ENCODE data around the gene PPHLN1. TPM values are rescaled to one million over a fixed set of nuclear protein-coding genes. Genes with fewer than 3 reads are reported as not detected.
A peak's percentile ranks its signal among the peaks of the same experiment; 100 is the strongest.

Gene PPHLN1
- total RNA-seq, 1 donor from 2014 or later = 106 TPM

DNA sequence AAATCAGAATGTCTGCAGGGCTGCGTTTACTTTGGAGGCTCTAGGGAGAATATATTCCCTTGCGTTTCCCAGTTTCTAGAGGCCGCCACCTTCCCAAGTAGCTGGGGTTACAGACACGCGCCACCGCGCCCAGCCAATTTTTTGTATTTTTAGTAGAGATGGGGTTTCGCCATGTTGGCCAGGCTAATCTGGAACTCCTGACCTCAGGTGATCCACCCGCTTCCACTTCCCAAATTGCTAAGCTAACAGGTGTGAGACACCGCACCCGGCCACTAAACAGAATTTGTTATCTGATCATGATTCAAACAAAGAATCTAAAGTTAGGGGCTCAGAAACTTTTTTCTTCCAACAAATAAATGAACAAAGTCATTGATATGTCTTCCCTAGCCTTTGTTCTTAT, 114.6 kb downstream of the PPHLN1 start:
- no peak for DNase-seq (ENCODE audit: low read depth)

DNA sequence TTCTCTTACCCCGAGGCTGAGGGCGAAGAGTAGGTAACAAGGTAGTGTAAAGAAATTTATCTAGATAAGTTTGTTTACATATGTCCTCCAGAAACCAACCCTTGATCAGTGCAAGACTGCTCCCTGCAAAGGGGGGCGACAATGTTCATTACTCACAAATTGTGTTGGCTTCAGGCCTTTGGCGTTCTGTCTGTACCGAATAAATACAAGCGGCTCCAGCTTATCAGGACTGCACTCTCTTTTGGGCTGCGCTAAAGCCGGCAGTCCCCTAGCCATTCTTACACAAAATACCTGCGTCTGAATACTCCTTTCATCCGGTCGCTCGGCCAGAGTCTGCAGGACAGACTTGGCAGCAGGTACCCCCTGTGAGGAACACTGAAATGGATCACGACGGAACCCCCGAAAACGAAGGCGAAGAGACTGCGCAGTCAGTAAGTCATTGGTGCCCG, 116.4 kb downstream of the PPHLN1 start:
- no peak for DNase-seq (ENCODE audit: low read depth)

DNA sequence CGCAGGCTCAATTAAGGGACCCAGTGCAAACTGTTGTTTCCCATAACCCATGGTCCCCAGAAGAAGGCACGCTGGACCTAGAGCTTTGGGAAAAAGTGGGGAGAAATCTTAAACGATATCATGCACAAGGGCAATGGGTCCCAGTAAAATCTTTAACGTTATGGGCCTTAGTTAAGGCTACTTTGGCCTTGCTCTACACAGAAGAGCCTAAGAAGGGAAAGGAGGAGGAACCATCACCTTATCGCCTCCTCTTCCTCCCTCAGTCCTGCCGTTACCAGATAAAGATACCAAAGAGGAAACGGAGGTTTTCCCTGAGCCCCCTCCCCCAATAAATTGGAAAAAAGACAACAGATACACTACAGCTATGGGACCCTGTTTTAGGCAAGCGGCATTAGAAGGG, 116.9 kb downstream of the PPHLN1 start:
- DNase-seq (ENCODE audit: low read depth) = no peak

DNA sequence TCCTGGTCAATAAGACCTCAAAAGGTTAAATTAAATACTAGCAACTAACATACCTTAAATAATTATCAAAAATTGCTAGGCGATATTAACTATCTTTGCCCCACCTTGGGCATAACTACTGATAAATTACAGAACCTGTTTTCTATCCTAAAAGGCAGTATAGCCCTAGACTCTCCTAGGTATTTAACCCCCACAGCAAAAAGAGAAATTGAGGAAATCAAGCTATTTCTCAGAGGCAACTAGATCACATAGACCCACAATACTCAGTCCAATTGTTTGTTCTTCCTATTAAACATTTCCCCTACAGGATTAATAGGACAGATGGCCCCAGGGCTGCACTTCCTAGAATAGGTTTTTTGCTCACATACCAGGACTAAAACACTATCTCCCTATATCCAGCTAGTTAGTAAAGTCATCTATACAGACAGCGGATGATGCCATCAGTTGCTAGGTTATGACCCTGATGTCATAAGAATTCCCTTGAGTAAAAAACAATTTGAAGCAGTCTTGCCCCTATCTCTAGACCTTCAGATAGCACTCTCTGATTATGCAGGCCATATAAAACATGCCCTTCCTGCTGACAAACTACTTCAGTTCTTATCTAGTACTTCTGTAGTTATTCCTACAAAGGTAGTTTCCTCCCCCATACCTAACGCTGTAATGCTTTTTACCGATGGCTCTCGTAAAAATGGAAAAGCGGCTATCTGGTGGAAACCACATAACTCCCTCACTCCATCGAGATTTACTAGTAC, 118.4 kb downstream of the PPHLN1 start:
- DNase-seq (ENCODE audit: low read depth) = no peak

DNA sequence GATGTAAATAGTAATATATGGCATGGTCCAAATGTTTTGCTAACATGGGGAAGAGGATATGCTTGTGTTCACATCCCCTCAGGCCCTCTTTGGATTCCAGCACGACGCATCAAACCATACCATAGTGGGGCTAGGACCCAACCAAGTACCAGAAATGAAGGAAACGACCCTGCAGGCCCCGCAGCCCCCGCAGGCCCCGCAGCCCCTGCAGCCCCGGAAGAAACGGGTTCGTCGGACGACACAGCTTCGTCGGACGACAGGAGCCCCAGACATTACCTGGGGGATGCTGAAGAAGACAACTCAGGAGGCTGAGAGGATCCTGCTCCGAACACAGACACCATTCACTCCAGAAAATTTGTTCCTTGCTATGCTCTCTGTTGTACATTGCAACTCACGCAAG, 119.9 kb downstream of the PPHLN1 start:
- no peak for DNase-seq (ENCODE audit: low read depth)

GRCh38 chr12:42446761-42447160, 120.8 kb downstream of the PPHLN1 start:
- DNase-seq (ENCODE audit: low read depth) = peak; percentile 83

- peak; percentile 66 for DNase-seq (ENCODE audit: low read depth)
Observed at GRCh38 chr12:42447371-42447786, 121.4 kb downstream of the PPHLN1 start.

GRCh38 chr12:42448841-42449240, 122.9 kb downstream of the PPHLN1 start:
- no peak for DNase-seq (ENCODE audit: low read depth)

- DNase-seq (ENCODE audit: low read depth) = peak; percentile 69
Observed at GRCh38 chr12:42450248-42450647, 124.3 kb downstream of the PPHLN1 start.

DNA sequence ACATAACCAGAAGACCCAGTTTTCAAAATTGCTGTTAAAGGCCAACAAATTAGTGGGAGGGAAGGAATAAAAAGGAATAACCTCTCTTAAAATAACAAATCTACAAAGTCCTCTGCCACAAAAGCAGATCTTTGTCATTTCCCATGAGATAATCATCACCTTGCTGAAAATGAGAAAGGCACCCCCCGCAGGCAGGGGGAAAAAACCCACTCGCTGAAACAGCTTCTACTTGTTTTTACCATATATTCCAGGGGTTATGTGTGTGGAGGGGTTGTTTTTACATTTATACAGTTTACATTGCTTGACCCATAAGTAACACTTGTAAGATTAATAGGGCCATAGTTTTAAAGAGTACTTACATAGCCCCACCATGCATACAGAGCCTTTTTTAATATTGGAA, 132.6 kb downstream of the PPHLN1 start:
- DNase-seq (ENCODE audit: low read depth) = no peak

DNA sequence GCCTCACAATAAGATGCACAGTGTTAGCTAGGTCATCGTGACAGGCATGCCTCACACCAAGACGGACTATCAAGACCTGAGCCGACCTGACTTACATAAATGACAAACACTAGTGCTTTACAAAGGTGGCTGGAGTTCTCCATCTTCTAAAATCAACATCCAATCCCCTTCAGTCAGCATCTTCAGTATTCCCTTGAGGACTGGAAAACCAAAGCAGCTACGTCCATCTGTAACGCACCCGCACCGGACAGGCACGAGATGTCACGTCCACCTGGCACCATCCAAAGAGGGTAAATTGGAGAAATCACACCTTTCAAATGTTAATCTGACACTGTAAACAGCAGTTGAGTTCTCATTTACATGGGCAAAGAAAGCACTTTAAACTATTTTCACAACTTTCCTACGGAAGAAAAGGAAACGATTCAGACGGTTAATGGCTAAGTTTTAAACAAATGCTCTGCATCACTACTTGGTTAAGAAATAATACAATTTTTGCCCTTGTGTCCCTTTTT, 133.4 kb downstream of the PPHLN1 start:
- DNase-seq (ENCODE audit: low read depth) = no peak

DNA sequence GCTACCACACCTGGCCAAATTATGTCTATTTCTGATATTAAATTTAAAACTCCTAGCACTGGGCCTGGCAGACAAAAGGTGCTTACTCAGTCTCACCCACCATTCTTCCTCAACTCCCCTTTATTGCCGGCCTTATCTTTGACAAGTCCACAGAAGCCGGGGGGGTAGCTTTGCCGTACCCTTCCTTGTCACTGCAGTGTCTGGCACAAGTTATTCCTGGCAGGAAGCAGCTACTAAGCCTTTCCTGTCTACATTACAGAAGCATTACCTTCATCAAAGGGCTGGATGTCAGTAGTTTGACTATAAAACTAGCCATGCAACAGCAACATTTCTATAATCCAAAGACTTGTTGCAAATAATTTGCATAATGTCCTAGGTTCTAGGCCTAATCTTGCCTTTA, 136.5 kb downstream of the PPHLN1 start:
- no peak for DNase-seq (ENCODE audit: low read depth)

DNA sequence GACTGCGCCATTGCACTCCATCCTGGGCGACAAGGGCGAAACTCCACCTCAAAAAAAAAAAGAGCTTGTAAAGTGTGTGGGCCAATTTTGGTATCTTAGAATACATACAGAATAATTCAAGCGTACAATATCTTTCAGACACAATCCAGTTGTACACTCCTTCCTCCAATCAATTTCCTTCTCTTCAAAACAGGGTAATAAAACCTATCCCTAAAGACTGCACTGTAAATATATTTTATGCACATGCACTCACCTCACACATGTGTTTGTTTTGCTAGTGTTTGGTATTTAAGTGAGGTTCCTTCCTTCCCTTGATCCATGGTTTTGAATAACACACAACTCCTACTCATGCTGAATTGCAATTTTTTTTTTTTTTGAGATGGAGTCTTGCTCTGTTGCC, 137.7 kb downstream of the PPHLN1 start:
- DNase-seq (ENCODE audit: low read depth) = no peak

- no peak for DNase-seq (ENCODE audit: low read depth)
Observed at GRCh38 chr12:42468341-42468821, 142.4 kb downstream of the PPHLN1 start.

DNA sequence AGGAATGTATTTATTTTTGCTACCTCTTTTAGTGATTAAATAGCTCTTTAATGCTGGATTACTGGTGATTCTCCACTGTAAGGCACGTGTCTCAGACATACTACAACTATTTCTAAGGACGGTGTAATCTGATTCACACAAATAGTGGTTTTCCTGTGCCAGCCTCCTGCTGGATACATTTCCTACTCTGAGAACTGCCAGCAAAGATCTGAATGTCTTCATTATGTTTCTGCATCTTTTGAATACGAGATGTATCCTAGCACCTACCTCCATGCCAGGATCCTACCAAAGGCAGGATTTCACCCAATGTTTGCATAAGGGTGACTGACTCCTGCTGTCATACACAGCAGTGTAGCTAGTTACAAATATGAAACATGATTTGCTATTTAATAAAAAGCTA, 143.0 kb downstream of the PPHLN1 start:
- no peak for DNase-seq (ENCODE audit: low read depth)

- no peak for DNase-seq (ENCODE audit: low read depth)
Observed at GRCh38 chr12:42469355-42470175, 143.6 kb downstream of the PPHLN1 start.

DNA sequence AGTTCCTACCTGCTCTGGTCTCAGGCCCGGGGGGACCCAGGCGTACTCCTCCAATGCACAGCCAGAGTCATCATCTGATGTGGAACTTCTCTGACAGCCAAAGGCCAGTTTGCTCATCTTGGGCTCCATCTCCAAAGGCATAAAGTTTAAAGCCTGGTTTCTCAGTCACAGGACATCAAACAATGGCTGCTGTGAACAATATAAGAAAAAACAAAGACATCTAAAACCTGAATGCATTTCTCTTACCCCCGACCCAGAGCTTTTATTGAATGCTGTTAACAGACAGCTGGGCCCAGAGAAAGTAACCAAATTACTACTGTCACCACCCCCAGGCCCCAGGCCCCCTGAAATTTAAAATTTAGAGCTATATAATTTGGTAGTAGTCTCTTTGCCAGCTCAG, 146.4 kb downstream of the PPHLN1 start:
- no peak for DNase-seq (ENCODE audit: low read depth)

DNA sequence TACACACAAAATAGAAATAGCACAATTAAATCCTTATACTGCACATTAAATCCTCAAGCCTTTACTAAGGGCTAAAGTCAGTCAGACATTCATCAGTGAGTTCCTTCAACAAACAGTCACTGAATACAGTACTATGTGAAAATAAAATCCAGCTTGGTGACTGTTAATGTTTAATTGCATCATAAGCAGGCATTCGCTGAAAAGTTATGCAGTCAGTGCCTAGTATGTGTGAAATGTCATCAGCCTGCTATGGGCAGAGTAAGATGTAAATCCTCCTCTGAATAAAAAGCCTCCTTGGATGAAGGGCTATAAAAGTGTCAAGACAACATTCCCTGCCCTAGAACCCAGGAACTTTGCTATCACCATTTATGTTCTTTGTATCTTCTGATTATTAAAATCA, 147.2 kb downstream of the PPHLN1 start:
- DNase-seq (ENCODE audit: low read depth) = peak; percentile 92

DNA sequence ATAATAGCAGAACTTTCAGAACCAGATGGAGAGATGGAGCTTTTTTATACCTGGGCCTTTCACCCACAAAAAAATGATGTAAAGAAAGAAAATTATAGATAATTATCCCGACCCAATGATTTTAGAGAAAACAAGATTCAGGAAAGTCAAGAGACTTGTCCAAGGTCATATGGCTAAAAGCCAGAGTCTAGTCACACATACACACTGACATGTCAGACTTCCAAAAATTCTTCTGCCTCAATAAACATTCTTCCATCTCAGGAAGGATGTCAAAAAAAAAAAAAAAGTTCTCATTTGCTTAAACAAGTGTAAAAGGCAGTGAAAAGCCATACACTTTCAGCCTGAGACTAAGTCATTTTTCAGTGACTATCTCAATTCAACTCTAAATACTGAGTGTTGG, 147.6 kb downstream of the PPHLN1 start:
- no peak for DNase-seq (ENCODE audit: low read depth)

GRCh38 chr12:42474391-42474790, 148.4 kb downstream of the PPHLN1 start:
- peak; percentile 89 for DNase-seq (ENCODE audit: low read depth)

DNA sequence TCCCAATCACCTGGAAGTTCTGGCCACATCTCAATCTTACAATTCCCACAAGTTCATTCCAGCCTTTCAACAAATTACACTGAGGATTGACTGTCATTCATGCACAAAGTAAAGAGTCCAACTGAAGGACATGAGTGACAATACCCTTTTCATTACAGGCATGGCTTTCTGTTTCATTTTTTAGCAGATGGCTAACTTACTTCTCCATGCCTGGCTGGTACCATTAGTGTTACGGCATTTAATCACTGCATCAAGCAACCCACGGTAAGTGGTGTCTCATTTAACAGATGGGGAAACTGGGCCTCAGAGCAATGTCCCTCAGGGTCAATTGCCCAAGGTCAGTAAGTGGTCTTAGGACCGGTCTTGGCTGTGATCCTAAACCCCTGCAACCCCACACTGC, 149.1 kb downstream of the PPHLN1 start:
- DNase-seq (ENCODE audit: low read depth) = no peak

GRCh38 chr12:42477941-42478340, 152.0 kb downstream of the PPHLN1 start:
- no peak for DNase-seq (ENCODE audit: low read depth)

DNA sequence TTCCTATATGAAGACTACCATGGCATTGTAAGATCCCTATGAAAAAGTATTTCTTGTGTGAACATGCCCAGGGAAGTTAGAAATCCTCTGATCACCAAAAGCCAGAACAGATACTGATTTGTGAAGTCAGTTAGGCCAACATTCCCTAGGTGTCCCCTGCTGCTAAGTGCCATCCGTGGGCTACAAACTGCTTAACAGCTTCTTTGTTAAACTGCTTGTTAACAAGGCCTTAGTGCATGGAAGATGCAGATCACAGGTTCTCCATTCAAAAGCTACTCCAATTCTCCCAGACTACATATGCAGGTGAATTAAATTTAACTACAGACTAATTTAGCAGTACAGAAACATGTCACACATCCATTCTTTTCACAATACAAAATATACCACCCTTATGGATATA, 155.4 kb downstream of the PPHLN1 start:
- no peak for DNase-seq (ENCODE audit: low read depth)
